Forelimb muscle (tissue), 1 donor: ENCODE data around the gene AGTPBP1. TPM values are rescaled to one million over a fixed set of nuclear protein-coding genes. Genes with fewer than 3 reads are reported as not detected.

Experiments
- DNase-seq: peaks from one replicate; pipeline ENCODE4 v3.0.0-alpha.2; 2013; ENCODE audit warnings: low read depth
- polyA plus RNA-seq: library from polyadenylated mRNA; unstranded; fragments of 120-200 nt; gene quantifications from one replicate; pipeline ENCODE4 v1.2.1, GENCODE V29; 2013; ENCODE audit not compliant: insufficient read length

The AGTPBP1 gene
- polyA plus RNA-seq, 1 donor: 14.5 TPM

GRCh38 chr9:85502815-85503655 lies 238.7 kb downstream of the AGTPBP1 start:
- DNase-seq: no peak

GRCh38 chr9:85501882-85502281 lies 239.9 kb downstream of the AGTPBP1 start:
- DNase-seq: no peak

DNA sequence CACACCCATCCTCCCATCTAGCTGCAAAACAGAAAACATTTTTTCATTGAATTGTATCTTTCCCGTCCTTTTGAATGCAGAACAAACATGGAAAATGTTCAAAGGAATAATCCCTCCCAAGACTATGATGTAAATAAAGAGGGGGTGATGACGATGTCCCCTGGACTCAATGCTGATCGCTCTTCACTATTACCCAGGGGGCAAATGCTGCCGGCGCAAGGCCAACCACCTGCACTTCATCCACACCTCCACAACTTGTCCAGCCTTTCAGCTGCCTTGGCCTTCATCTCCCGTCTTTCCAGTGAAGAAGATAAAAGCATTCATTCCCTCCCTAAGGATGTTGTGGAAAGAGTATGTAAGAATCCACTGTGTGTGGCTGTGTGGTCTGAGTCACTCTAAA lies 240.3 kb downstream of the AGTPBP1 start:
- DNase-seq: no peak

Other genes with a start within 250 kb of the AGTPBP1 start
- gene NAA35, start 199.2 kb upstream of the AGTPBP1 start, polyA plus RNA-seq: 20.1 TPM